A549 (cell line): ENCODE measurements around the gene RPL23.

ENCODE experiments used
- CTCF ChIP-seq: fragments of >200 bp; sonication (Bioruptor Twin); formaldehyde crosslinking; IDR thresholded peaks from 3 replicates; pipeline ENCODE4 v1.5.1; 2016
- EP300 ChIP-seq, 2 experiments: fragments of >200 bp; sonication (Bioruptor Twin); formaldehyde crosslinking; IDR thresholded peaks; 2 replicates in 1 of 2; 3 replicates in 1 of 2; pipeline ENCODE4 v1.6.1; 2016 to 2017
- JUN ChIP-seq, 2 experiments: fragments of >200 bp; sonication (Bioruptor Twin); formaldehyde crosslinking; IDR thresholded peaks; 2 replicates in 1 of 2; 3 replicates in 1 of 2; pipeline ENCODE4 v1.6.1; 2016 to 2017
- JUNB ChIP-seq: fragments of >200 bp; sonication (Bioruptor Twin); formaldehyde crosslinking; IDR thresholded peaks from 2 replicates; pipeline ENCODE4 v1.6.1; 2016
- MAX ChIP-seq: IDR thresholded peaks from 2 replicates; pipeline ENCODE4 v1.6.1; 2012
- PBX3 ChIP-seq: IDR thresholded peaks from 2 replicates; pipeline ENCODE4 v1.6.1; 2012
- POLR2A ChIP-seq: IDR thresholded peaks from 2 replicates; pipeline ENCODE4 v1.6.1; 2012; ENCODE audit warnings: mild to moderate bottlenecking, low read length
- RAD21 ChIP-seq, 2 experiments: fragments of >200 bp in 1 of 2; sonication (Bioruptor Twin) in 1 of 2; formaldehyde crosslinking in 1 of 2; IDR thresholded peaks in 1 of 2; conservative IDR thresholded peaks in 1 of 2; 2 replicates in 1 of 2; 3 replicates in 1 of 2; pipeline ENCODE4 v1.6.1; 2012 to 2018; ENCODE audit warnings: inconsistent platforms in 1 of 2
- RCOR1 ChIP-seq: fragments of 150-350 bp; IDR thresholded peaks from 2 replicates; pipeline ENCODE4 v1.6.1; 2014; ENCODE audit warnings: antibody characterized with exemption, low read length, low read depth
- RFX5 ChIP-seq: fragments of 450-650 bp; IDR thresholded peaks from 2 replicates; pipeline ENCODE4 v1.7.1; 2014; ENCODE audit warnings: antibody characterized with exemption, mild to moderate bottlenecking, moderate library complexity
- TP53 ChIP-seq: fragments of 250-450 bp; sonication (Bioruptor Pico); IDR thresholded peaks from 2 replicates; pipeline ENCODE4 v1.5.0; 2021; ENCODE audit warnings: mild to moderate bottlenecking, moderate library complexity
- ZFP36 ChIP-seq: fragments of 450-650 bp; IDR thresholded peaks from 2 replicates; pipeline ENCODE4 v1.6.1; 2014; ENCODE audit warnings: borderline replicate concordance; ENCODE audit not compliant: partially characterized antibody
- ZNF302 ChIP-seq: fragments of 250-450 bp; sonication (Bioruptor Pico); IDR thresholded peaks from 2 replicates; pipeline ENCODE4 v1.9.0; 2021; ENCODE audit warnings: inconsistent platforms, mild to moderate bottlenecking, moderate library complexity

GRCh38 chr17:38898812-38899348, 45.4 kb upstream of the RPL23 start:
- TF ChIP-seq CTCF: no peak
- TF ChIP-seq RAD21 (conservative IDR thresholded peaks at IDR 0.05 in 1 of 2, IDR thresholded peaks at IDR 0.05 in 1 of 2): no peak
- no peak for TF ChIP-seq JUN (IDR thresholded peaks at IDR 0.05)
- TF ChIP-seq POLR2A: no peak
- TF ChIP-seq RFX5: no peak
- TF ChIP-seq EP300 (IDR thresholded peaks at IDR 0.05): no peak
- TF ChIP-seq PBX3: no peak
- TF ChIP-seq MAX: no peak
- TF ChIP-seq ZNF302 (CRISPR knock-in tag): no peak
- TF ChIP-seq TP53 (CRISPR knock-in tag): no peak
- no peak for TF ChIP-seq ZFP36
- no peak for TF ChIP-seq JUNB
- no peak for TF ChIP-seq RCOR1
